Brain microvascular endothelial cell (primary cell): ENCODE data around the gene AATK.

Experiments
- DNase-seq: peaks from one replicate; pipeline ENCODE4 v3.0.0-alpha.2; 2020
- H3K27ac ChIP-seq: fragments of 250-450 bp; sonication (Bioruptor Pico); 2 replicates; pipeline ENCODE4 v1.5.1; 2020; ENCODE audit warnings: mild to moderate bottlenecking, moderate library complexity
- H3K27me3 ChIP-seq: fragments of 250-450 bp; sonication (Bioruptor Pico); replicated peaks from 2 replicates; pipeline ENCODE4 v1.5.1; 2020; ENCODE audit warnings: mild to moderate bottlenecking
- H3K36me3 ChIP-seq: fragments of 250-450 bp; sonication (Bioruptor Pico); replicated peaks from 2 replicates; pipeline ENCODE4 v1.5.1; 2020; ENCODE audit warnings: mild to moderate bottlenecking
- H3K4me3 ChIP-seq: 2 replicates; pipeline ENCODE4 v1.5.1; 2011; ENCODE audit warnings: low read depth, mild to moderate bottlenecking, control low read depth, low read length, moderate library complexity
- in situ Hi-C: cut with HindIII; loops from 2 replicates; pipeline ENCODE4 v1.10.0; 2017; ENCODE audit warnings: low sequenced_read_pairs, low pct_ligation_motif_present
- TF ChIP-seq, protein P1 (sequence below): IDR thresholded peaks from 2 replicates; pipeline ENCODE4 v1.5.1; 2011; ENCODE audit warnings: low read depth, mild to moderate bottlenecking, moderate library complexity, low read length, control low read depth, inconsistent platforms; ENCODE audit errors: missing control alignments

Gene AATK

DNA sequence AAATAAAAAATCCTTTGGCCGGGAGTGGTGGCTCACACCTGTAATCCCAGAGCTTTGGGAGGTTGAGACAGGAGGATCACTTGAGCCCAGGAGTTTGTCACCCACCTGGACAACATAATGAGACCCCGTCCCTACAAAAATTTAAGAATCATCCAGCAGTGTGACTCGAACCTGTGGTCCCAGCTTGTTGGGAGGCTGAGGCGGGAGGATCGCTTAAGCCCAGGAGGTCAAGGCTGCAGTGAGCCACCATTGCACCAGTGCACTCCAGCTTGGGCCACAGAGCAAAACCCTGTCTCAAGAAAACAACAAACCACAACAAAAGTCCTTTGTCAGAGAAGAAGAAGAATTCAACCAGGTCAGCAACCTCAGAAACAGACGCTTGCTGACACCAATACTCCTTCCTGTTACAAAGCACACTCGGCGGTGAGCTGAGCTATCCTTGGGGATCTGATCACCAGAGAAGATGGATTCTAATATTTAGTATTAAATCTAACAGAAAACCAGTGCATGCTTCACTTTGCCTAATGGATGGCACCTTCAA, 13.7 kb downstream of the AATK start:
- DNase-seq: no peak
- Histone ChIP-seq H3K4me3 (no peak overlapping the region), H3K27me3 (no peaks in the 10 kb centered on the region), H3K27ac (no peak overlapping the region), H3K36me3 (no peaks in the 10 kb centered on the region)
- TF ChIP-seq, protein P1, sequence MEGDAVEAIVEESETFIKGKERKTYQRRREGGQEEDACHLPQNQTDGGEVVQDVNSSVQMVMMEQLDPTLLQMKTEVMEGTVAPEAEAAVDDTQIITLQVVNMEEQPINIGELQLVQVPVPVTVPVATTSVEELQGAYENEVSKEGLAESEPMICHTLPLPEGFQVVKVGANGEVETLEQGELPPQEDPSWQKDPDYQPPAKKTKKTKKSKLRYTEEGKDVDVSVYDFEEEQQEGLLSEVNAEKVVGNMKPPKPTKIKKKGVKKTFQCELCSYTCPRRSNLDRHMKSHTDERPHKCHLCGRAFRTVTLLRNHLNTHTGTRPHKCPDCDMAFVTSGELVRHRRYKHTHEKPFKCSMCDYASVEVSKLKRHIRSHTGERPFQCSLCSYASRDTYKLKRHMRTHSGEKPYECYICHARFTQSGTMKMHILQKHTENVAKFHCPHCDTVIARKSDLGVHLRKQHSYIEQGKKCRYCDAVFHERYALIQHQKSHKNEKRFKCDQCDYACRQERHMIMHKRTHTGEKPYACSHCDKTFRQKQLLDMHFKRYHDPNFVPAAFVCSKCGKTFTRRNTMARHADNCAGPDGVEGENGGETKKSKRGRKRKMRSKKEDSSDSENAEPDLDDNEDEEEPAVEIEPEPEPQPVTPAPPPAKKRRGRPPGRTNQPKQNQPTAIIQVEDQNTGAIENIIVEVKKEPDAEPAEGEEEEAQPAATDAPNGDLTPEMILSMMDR: no peak
- in situ Hi-C loops: no loop called here

DNA sequence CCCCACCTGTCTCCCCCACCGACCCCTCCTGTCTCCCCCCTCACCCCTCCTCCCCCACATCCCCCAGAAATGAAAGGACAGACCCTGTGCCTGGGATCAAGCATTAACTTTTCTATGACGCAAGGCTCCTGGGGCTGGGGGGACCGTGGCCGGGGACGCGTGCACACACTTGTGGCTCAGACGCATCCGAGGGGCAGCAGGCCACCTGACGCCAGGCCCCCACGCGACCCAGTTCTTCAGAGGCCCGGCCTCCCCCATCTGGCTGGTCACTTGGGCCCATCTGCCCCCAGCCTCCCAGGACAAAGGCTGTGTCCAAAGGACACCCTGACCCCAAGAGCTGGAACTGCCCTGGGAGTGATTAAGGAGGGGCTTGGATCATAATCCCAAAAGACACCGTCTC, 14.7 kb downstream of the AATK start:
- no peak overlapping the region for H3K27ac ChIP-seq
- TF ChIP-seq, protein P1: no peak
- in situ Hi-C loops: no loop called here

DNA sequence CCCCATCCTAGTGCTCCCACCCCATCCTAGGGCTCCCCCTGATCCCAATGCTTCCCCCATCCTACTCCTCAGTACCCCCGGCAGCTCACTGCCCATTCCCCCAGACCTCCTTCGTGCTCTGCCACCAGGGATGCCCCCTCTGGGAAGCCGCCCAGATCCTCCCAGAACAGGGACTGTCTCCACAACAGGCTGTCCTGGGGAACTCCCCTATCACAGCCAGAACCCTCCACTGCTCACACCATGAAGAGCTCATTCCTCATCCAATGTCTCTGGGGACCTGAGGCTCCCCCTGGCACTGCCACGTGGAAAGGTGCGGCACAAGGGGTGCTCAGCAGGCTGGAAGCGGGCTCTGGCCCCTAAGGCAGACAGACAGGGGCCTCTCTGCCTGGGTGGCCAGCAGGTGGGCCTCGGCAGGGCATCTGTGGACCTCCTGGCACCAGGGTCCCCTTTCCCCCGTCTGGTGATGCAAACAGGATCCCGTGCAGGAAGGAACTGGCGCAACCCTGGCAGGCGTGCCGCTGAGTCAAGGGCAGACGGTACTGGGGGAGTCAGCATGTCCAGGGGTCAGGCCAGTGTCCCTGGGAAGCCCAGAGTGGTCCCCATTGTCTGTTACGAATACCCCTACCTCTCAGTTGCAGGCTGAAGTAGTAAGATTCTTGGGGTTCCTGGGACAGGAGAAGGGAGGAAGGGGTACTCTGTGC, 15.5 kb downstream of the AATK start:
- no peak overlapping the region for H3K4me3 ChIP-seq
- in situ Hi-C loops: no loop called here
- TF ChIP-seq, protein P1: no peak
- no peak for DNase-seq
- no peaks in the 10 kb centered on the region for H3K36me3 ChIP-seq
- H3K27ac ChIP-seq: no peak overlapping the region
- H3K27me3 ChIP-seq: no peaks in the 10 kb centered on the region

More for the DNA sequence above, 14.7 kb downstream of the AATK start:
- DNase-seq: no peak
- Histone ChIP-seq H3K36me3 (no peaks in the 10 kb centered on the region), H3K4me3 (no peak overlapping the region), H3K27me3 (no peaks in the 10 kb centered on the region)

DNA sequence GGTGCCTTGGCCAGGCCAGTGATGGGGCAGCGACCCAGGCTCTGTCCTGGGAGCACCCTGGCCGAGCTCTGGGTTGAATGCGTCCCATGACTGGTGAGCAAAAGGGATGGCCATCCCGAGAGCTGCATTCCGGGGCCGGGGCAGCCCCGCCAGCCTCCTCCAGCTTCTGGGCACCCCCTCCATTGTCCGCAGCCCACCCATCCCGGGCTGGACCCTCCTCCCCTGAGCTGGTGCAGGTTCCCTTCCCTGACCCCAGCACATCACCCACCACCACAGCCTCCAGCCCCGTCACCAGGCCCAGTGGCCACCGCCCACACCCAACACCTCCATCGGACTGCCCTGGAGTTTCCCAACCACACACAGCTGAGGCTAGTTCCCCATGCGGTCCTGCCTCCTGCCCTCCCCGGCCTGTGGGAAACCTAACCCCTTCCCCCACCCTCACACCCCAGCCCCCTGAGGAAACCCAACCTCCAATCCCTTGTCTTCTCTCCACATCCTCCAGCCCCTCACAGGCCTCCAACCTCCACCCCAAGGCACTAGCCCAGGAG, 17.0 kb downstream of the AATK start:
- in situ Hi-C loops: no loop called here
- no peak overlapping the region for H3K27ac ChIP-seq
- H3K4me3 ChIP-seq: no peak overlapping the region
- TF ChIP-seq, protein P1: no peak
- DNase-seq: no peak
- no peaks in the 10 kb centered on the region for H3K27me3 ChIP-seq
- no peaks in the 10 kb centered on the region for H3K36me3 ChIP-seq

DNA sequence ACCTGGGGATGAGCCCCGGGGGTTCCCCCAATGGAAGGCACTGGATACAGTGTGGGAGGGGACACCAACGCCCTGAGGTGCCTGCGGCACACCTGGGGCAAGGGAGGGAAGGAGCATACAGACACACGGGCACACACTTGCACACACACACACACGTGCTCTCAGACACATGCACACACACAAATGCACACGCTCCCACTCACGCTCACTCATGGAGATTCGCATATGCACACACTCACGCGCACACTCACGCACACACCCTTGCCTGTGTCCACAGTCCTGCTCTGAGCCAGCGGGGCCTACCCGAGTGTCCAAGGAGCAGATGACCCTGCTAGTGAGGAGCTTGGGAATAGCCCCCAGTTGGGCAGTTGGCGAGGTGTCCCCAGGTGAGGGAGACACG, 17.4 kb downstream of the AATK start:
- in situ Hi-C loops: no loop called here
- no peaks in the 10 kb centered on the region for H3K27me3 ChIP-seq
- DNase-seq: no peak
- no peak overlapping the region for H3K4me3 ChIP-seq
- TF ChIP-seq, protein P1: no peak
- H3K27ac ChIP-seq: no peak overlapping the region
- H3K36me3 ChIP-seq: no peaks in the 10 kb centered on the region
